Epithelial cell of esophagus (primary cell): ENCODE results near the gene DRAP1.

ENCODE experiments used
- DNase-seq: peaks from one replicate; pipeline ENCODE4 v3.0.0; 2010; ENCODE audit warnings: low read depth
- H3K4me3 ChIP-seq: 2 replicates; pipeline ENCODE4 v1.5.1; 2011; ENCODE audit warnings: mild to moderate bottlenecking, low read length, control low read depth
- TF ChIP-seq, protein P1 (sequence below): IDR thresholded peaks from 2 replicates; pipeline ENCODE4 v1.5.1; 2011; ENCODE audit warnings: low read depth, mild to moderate bottlenecking, low read length, control low read depth, inconsistent platforms; ENCODE audit not compliant: insufficient read depth; ENCODE audit errors: missing control alignments

The DRAP1 gene

DNA sequence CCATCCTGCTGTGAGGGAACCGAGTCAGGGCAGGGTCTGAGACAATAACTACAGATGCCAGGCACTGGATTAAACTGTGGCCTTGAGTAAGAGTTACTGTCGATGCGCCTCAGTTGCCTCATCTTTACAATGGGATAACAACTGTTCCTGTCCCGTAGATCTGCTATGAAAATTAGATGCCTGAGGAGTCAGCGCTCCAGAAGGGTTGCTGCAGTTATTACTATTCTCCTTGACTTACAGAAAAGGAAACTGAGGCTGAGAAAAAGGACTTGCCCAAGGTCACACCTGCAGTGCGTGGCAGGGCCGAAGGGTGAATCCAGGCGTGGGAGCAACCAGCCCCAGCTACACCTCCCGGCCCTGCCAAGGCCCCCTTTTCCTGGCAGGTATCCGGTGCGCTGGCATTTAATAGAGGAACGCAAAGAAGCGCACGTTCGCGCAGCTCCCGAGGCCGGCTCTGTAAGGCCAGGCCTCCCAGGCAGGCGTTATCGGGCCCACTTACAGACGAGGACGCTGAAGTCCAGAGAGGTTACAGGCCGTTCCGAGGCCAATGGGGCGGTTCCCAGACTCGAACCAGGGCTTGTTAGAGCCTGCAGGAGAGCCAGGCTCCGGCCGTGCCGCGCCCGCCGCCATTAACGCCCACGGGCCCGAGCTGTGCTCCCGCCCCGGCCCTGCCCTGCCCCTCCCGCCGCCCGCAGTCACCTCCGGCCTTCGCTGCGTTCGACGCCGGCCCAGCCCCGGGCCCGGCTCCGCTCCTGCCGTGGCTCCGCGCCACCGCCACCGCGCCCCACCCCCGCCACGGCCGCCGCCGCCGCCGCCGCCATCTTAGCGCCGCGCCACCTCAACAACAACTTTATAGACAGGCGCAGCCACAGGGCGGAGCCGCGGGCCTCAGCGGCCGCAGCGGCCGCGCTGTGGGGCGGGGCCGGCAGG lies 750 bp upstream of the DRAP1 start, which contains the start of gene C11orf68:
C11orf68 (minus strand) TSS at position 852 of the 930 bp plus-strand sequence; CDS start at position 821, 31 bp downstream.
- peak; percentile 60 for DNase-seq
- TF ChIP-seq, protein P1, sequence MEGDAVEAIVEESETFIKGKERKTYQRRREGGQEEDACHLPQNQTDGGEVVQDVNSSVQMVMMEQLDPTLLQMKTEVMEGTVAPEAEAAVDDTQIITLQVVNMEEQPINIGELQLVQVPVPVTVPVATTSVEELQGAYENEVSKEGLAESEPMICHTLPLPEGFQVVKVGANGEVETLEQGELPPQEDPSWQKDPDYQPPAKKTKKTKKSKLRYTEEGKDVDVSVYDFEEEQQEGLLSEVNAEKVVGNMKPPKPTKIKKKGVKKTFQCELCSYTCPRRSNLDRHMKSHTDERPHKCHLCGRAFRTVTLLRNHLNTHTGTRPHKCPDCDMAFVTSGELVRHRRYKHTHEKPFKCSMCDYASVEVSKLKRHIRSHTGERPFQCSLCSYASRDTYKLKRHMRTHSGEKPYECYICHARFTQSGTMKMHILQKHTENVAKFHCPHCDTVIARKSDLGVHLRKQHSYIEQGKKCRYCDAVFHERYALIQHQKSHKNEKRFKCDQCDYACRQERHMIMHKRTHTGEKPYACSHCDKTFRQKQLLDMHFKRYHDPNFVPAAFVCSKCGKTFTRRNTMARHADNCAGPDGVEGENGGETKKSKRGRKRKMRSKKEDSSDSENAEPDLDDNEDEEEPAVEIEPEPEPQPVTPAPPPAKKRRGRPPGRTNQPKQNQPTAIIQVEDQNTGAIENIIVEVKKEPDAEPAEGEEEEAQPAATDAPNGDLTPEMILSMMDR = no peak
- peak within 1 kb of the TSS; percentile 85 for H3K4me3 ChIP-seq

DNA sequence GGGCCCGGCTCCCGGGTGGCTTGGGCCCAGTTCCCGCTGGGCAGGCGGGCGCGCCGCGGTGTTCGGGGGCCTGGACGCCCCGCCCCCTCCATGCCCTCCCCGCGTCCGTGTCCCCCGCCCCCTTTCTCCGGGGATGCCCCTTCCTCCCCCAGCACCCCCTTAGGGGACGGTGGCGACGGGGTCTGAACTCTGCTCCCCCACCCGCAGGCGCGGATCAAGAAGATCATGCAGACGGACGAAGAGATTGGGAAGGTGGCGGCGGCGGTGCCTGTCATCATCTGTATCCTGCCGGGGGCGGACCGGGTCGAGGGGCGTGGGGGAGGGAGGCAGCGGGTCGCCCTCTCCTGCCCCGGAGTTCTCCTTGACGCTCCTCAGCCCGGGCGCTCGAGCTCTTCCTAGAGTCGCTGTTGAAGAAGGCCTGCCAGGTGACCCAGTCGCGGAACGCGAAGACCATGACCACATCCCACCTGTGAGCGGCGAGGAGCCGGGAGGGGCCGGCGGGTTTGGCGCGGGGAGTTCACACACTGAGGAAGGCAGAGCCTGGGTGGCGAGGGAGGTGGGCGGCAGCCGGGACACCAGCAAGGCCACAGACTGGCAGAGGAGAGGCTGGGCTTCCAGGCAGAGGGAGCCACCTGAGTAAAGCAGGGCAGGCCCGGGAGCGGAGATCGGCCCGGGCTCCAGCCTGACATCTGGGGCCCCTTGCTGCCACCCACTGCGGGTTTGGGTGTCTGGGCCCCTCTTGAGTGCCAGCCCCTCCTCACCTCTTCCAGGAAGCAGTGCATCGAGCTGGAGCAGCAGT lies 546 bp downstream of the DRAP1 start:
- peak overlapping the region; percentile 62 for H3K4me3 ChIP-seq
- TF ChIP-seq, protein P1 = no peak
- no peak for DNase-seq

DNA sequence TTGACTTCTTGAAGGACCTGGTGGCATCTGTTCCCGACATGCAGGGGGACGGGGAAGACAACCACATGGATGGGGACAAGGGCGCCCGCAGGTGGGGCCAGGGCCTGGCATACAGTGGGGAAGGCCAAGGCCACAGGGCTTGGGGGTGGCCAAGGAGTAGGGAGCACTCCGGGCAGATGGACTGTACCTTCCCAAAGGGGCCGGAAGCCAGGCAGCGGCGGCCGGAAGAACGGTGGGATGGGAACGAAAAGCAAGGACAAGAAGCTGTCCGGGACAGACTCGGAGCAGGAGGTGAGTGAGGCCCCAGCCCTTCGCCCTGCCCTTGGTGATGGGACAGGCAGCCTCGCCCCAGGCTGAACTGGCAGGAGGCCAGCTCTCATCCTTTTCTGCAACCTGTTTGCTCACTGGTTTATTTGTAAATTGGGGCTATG lies 1.2 kb downstream of the DRAP1 start:
- TF ChIP-seq, protein P1 = no peak
- DNase-seq = no peak
- peak overlapping the region; percentile 62 for H3K4me3 ChIP-seq

DNA sequence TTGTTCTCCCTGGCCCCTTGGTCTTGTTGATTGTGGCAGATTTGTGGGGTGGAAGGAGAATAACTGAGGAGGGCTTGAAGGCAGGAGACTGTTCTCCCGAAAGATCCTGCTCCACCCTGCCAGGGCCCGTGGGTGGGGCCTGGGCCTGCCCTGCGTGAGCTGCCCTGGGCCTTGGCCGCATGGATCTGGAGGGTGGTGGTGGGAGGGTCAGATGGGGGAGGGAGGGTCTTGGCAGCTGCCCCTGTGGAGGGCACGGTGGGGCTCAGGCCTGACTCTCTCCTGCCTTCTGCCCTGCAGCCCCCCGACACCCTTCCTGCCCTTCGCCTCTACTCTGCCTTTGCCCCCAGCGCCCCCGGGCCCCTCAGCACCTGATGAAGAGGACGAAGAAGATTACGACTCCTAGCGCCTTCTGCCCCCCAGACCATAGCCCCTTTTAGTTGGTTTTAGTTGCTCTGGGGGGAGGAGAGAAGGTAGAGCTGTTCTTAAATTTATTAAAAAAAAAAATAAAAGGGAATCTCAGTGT lies 1.9 kb downstream of the DRAP1 start:
- TF ChIP-seq, protein P1 = no peak
- peak overlapping the region; percentile 62 for H3K4me3 ChIP-seq
- no peak for DNase-seq

DNA sequence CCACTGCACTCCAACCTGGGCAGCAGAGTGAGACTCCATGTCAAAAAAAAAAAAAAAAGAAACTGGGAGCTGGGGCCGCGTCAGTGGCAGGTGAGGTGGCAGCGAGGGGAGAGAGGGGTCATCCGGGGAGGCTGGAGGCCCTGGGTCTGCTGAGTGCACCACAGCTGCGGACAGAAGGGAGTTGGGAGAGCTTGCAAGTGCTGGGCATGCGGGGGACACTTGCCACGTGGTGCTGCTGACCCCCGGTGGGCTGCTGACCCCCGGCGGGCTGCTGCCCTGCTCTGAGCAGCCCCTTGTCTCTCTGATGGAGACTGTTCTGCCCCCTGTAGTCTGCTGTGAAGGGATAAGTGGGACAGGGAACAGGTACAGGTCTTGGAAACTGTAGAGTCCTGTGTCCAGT lies 2.6 kb downstream of the DRAP1 start:
- TF ChIP-seq, protein P1 = no peak
- H3K4me3 ChIP-seq = no peak overlapping the region
- DNase-seq = no peak

DNA sequence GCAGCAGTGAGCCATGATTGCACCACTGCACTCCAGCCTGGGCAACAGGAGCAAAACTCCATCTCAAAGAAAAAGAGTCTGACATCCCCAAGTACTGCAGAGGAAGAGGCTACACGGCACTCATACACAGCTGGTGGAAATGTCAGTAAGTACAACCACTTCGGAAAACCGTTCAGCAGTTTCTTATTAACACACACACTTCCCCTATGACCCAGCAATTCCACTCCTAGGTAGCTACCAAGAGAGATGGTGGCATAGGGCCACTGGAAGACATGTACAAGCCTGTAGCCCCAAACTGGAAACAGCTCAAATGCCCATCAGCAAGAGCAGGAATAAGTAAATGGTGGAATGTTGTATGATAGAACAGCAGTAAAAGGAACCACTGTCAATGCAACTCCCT lies 3.3 kb downstream of the DRAP1 start:
- no peak overlapping the region for H3K4me3 ChIP-seq
- peak; percentile 38 for DNase-seq
- TF ChIP-seq, protein P1 = no peak
